Measurements from ENCODE around the gene SAMD9L. TPM values are rescaled to one million over a fixed set of nuclear protein-coding genes. Genes with fewer than 3 reads are reported as not detected.

Gene SAMD9L
- 10 to 100 TPM in 3 of 4 donors, 1 to 10 TPM in 1; 7.2 to 28.8 (median 16.4) TPM for total RNA-seq

DNA sequence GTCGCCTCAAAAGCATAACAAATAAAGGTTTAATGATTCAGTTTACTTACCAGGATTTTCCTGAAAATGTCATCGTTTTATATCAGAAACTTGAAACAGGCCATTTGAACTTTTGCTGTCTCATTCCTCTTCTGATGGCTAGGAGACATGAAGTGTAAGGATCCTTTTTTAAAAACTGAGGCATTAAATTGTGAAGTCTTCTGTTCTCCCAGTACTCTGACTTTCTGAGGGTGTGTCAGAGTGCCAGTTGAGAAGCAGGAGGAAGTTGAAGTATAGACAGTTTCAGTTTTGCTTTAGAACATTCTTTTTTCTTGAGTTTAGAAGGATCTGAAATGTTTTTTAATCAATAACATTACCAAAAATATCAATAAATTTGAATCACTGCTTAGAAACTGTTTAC, at the start of gene SAMD9L:
SAMD9L (minus strand) TSS at position 242 of the 400 bp plus-strand sequence. CDS start 12,414 bp downstream, outside the sequence.
- intact Hi-C loops (cut with DNase I; ENCODE audit: low total_unique reads): no loop called here

GRCh38 chr7:93196336-93196735, 48.2 kb upstream of the SAMD9L start:
- Histone ChIP-seq H3K4me3 (no peak overlapping the region), H3K27ac (no peak overlapping the region)

More for the DNA sequence above, at the start of gene SAMD9L:
- Histone ChIP-seq H3K4me1 (peaks cover 0 to 29% (median 5%) of the 10 kb centered on the region in 4 donors), H3K27ac (peak within 1 kb of the TSS; percentile 31 to 73 (median 56)), H3K36me3 (peaks cover 0 to 17% (median 0%) of the 10 kb centered on the region in 4 donors), H3K4me3 (peak within 1 kb of the TSS; percentile 17 to 53 (median 23)), H3K27me3 (no peaks in the 10 kb centered on the region), H3K9me3 (no peaks in the 10 kb centered on the region)
- DNase-seq: no peak
- TF ChIP-seq POLR2A (IDR thresholded peaks at IDR 0.05) (no peak), EP300 (IDR thresholded peaks at IDR 0.05; ENCODE audit: low read depth) (no peak), POLR2AphosphoS5 (IDR thresholded peaks at IDR 0.05) (no peak)
- TF ChIP-seq, protein P1, sequence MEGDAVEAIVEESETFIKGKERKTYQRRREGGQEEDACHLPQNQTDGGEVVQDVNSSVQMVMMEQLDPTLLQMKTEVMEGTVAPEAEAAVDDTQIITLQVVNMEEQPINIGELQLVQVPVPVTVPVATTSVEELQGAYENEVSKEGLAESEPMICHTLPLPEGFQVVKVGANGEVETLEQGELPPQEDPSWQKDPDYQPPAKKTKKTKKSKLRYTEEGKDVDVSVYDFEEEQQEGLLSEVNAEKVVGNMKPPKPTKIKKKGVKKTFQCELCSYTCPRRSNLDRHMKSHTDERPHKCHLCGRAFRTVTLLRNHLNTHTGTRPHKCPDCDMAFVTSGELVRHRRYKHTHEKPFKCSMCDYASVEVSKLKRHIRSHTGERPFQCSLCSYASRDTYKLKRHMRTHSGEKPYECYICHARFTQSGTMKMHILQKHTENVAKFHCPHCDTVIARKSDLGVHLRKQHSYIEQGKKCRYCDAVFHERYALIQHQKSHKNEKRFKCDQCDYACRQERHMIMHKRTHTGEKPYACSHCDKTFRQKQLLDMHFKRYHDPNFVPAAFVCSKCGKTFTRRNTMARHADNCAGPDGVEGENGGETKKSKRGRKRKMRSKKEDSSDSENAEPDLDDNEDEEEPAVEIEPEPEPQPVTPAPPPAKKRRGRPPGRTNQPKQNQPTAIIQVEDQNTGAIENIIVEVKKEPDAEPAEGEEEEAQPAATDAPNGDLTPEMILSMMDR (IDR thresholded peaks at IDR 0.05): no peak
- in situ Hi-C loops (cut with MboI; ENCODE audit: low pct_ligation_motif_present in 1 of 4, low pct_unique_long_range_greater_than_20kb in 1 of 4, low sequenced_read_pairs in 3 of 4): no loop called here
- WGBS, 2 donors (ENCODE audit: low coverage in 1 of 2): 8 to 14% methylated on average over 2 of the region's 2 CpGs

GRCh38 chr7:93194386-93194785, 46.2 kb upstream of the SAMD9L start:
- intact Hi-C loops (cut with DNase I; ENCODE audit: low total_unique reads) (no loop called here), in situ Hi-C loops (cut with MboI; ENCODE audit: low pct_ligation_motif_present in 1 of 4, low pct_unique_long_range_greater_than_20kb in 1 of 4, low sequenced_read_pairs in 3 of 4) (no loop called here)
- DNase-seq: no peak
- Histone ChIP-seq H3K4me3 (no peak overlapping the region), H3K27me3 (peaks cover 31% of the 10 kb centered on the region), H3K36me3 (no peaks in the 10 kb centered on the region), H3K4me1 (peaks cover 0 to 6% (median 0%) of the 10 kb centered on the region in 4 donors), H3K9me3 (no peaks in the 10 kb centered on the region), H3K27ac (no peak overlapping the region)
- no peak for TF ChIP-seq EP300 (IDR thresholded peaks at IDR 0.05; ENCODE audit: low read depth)
- TF ChIP-seq, protein P1 (IDR thresholded peaks at IDR 0.05): no peak
- TF ChIP-seq POLR2AphosphoS5 (IDR thresholded peaks at IDR 0.05): no peak
- no peak for TF ChIP-seq POLR2A (IDR thresholded peaks at IDR 0.05)
- WGBS, 2 donors (ENCODE audit: low coverage in 1 of 2): 37 to 52% methylated on average over 2 to 3 of the region's 3 CpGs

More at GRCh38 chr7:93196336-93196735, 48.2 kb upstream of the SAMD9L start:
- Histone ChIP-seq H3K4me1 (peaks cover 0 to 6% (median 0%) of the 10 kb centered on the region in 4 donors), H3K9me3 (no peaks in the 10 kb centered on the region), H3K27me3 (peaks cover 13% of the 10 kb centered on the region), H3K36me3 (no peaks in the 10 kb centered on the region)
- WGBS, 2 donors (ENCODE audit: low coverage in 1 of 2): 46 to 62% methylated on average over 2 of the region's 2 CpGs
- peak; percentile 10 for DNase-seq
- in situ Hi-C loops (cut with MboI; ENCODE audit: low pct_ligation_motif_present in 1 of 4, low pct_unique_long_range_greater_than_20kb in 1 of 4, low sequenced_read_pairs in 3 of 4) (no loop called here), intact Hi-C loops (cut with DNase I; ENCODE audit: low total_unique reads) (no loop called here)
- TF ChIP-seq, protein P1 (IDR thresholded peaks at IDR 0.05): no peak
- TF ChIP-seq POLR2AphosphoS5 (IDR thresholded peaks at IDR 0.05) (no peak), EP300 (IDR thresholded peaks at IDR 0.05; ENCODE audit: low read depth) (no peak), POLR2A (IDR thresholded peaks at IDR 0.05) (no peak)

- DNase-seq: no peak
- Histone ChIP-seq H3K4me1 (no peaks in the 10 kb centered on the region), H3K27me3 (peaks cover 37% of the 10 kb centered on the region), H3K36me3 (no peaks in the 10 kb centered on the region), H3K4me3 (no peak overlapping the region), H3K27ac (no peak overlapping the region), H3K9me3 (no peaks in the 10 kb centered on the region)
- in situ Hi-C loops (cut with MboI; ENCODE audit: low pct_ligation_motif_present in 1 of 4, low pct_unique_long_range_greater_than_20kb in 1 of 4, low sequenced_read_pairs in 3 of 4): no loop called here
- TF ChIP-seq POLR2A (IDR thresholded peaks at IDR 0.05) (no peak), POLR2AphosphoS5 (IDR thresholded peaks at IDR 0.05) (no peak), EP300 (IDR thresholded peaks at IDR 0.05; ENCODE audit: low read depth) (no peak)
- TF ChIP-seq, protein P1 (IDR thresholded peaks at IDR 0.05): no peak
- 52 to 55% methylated on average over 6 of the region's 6 CpGs for WGBS, 2 donors (ENCODE audit: low coverage in 1 of 2)
- intact Hi-C loops (cut with DNase I; ENCODE audit: low total_unique reads): no loop called here
Observed at GRCh38 chr7:93188870-93189634, 40.9 kb upstream of the SAMD9L start.
